Panc1 (cell line): ENCODE results near the gene PHF23. TPM values are rescaled to one million over a fixed set of nuclear protein-coding genes. Genes with fewer than 3 reads are reported as not detected.

Experiments used
- ATAC-seq: fragments of 200-7000 bp; cut with Tn5 transposase; 2 replicates; pipeline ENCODE4 v1.9.1; 2020; ENCODE audit warnings: mild to moderate bottlenecking, moderate library complexity
- BruUV-seq: library from RNA; stranded (reverse); fragments of 400-500 nt; replicated peaks from 2 replicates; lab custom pipeline; 2021; lab: Mats Ljungman, UMichigan
- CTCF ChIA-PET: fragments of 300-600 bp; sonication (Branson Sonifier 250); formaldehyde crosslinking; loops from one replicate; lab custom pipeline; 2022; ENCODE audit warnings: antibody characterized with exemption; lab: Charles Lee
- POLR2A ChIA-PET: fragments of 300-600 bp; sonication (Branson Sonifier 250); formaldehyde crosslinking; loops from one replicate; lab custom pipeline; 2022; ENCODE audit warnings: antibody characterized with exemption; lab: Charles Lee
- DNase-seq: peaks from one replicate; pipeline ENCODE4 v3.0.0-alpha.2; 2010; ENCODE audit warnings: low read depth, low spot score
- H3K27ac ChIP-seq: 2 replicates; pipeline ENCODE4 v1.5.1; 2011; ENCODE audit warnings: mild to moderate bottlenecking, low read length, inconsistent platforms
- H3K27me3 ChIP-seq: fragments of 200-500 bp; sonication (Bioruptor generic); 2 replicates; pipeline ENCODE4 v1.6.0; 2014; ENCODE audit warnings: low read length, inconsistent platforms; ENCODE audit not compliant: control insufficient read depth, insufficient read depth
- H3K36me3 ChIP-seq: fragments of 200-500 bp; sonication (Bioruptor generic); 2 replicates; pipeline ENCODE4 v1.5.1; 2014; ENCODE audit warnings: inconsistent platforms, mild to moderate bottlenecking, low read length, moderate library complexity; ENCODE audit not compliant: control insufficient read depth, insufficient read depth
- H3K4me1 ChIP-seq: 2 replicates; pipeline ENCODE4 v1.5.1; 2011; ENCODE audit warnings: inconsistent platforms, mild to moderate bottlenecking, low read length, moderate library complexity; ENCODE audit not compliant: control insufficient read depth, insufficient read depth
- H3K4me3 ChIP-seq, 2 experiments: 2 replicates each; pipeline ENCODE4 v1.5.1; 2011 to 2012; ENCODE audit warnings: low read depth in 2 of 2, low read length in 2 of 2, mild to moderate bottlenecking in 2 of 2, inconsistent platforms in 1 of 2, moderate library complexity in 1 of 2
- H3K9me3 ChIP-seq: fragments of 200-500 bp; sonication (Bioruptor generic); 2 replicates; pipeline ENCODE4 v1.5.1; 2014; ENCODE audit warnings: low read depth, mild to moderate bottlenecking, inconsistent platforms, low read length, moderate library complexity; ENCODE audit not compliant: control insufficient read depth, insufficient read depth
- CTCF ChIP-seq: fragments of 450-650 bp; IDR thresholded peaks from 2 replicates; pipeline ENCODE4 v1.5.1; 2017; ENCODE audit warnings: mild to moderate bottlenecking
- POLR2AphosphoS5 ChIP-seq: IDR thresholded peaks from 2 replicates; pipeline ENCODE4 v1.6.1; 2012; ENCODE audit warnings: mild to moderate bottlenecking, low read depth, low read length, moderate library complexity
- SIN3A ChIP-seq: IDR thresholded peaks from 2 replicates; pipeline ENCODE4 v1.6.1; 2012; ENCODE audit warnings: low read depth, mild to moderate bottlenecking, low read length, moderate library complexity, borderline replicate concordance; ENCODE audit not compliant: insufficient read depth
- TCF7L2 ChIP-seq: IDR thresholded peaks from 2 replicates; pipeline ENCODE4 v1.6.1; 2011; ENCODE audit warnings: mild to moderate bottlenecking, low read depth, low read length, inconsistent platforms
- in situ Hi-C: cut with HindIII; loops from 2 replicates; pipeline ENCODE4 v1.10.0; 2016; ENCODE audit warnings: low sequenced_read_pairs, low pct_unique_long_range_greater_than_20kb
- intact Hi-C: fragments of 100-400 bp; cut with micrococcal nuclease; formaldehyde crosslinking; loops from one replicate; pipeline ENCODE4 v1.10.0; 2022; ENCODE audit not compliant: unreplicated experiment
- total RNA-seq: library from RNA; stranded (reverse); gene quantifications from one replicate; pipeline ENCODE4 v1.2.1, GENCODE V29; 2021; ENCODE audit not compliant: unreplicated experiment
- TF ChIP-seq, protein P1 (sequence below), 2 experiments: IDR thresholded peaks; 2 replicates each; pipeline ENCODE4 v1.6.1; 2011 to 2012; ENCODE audit warnings: low read depth in 2 of 2, control low read depth in 1 of 2, low read length in 1 of 2, mild to moderate bottlenecking in 1 of 2, moderate library complexity in 1 of 2; ENCODE audit not compliant: insufficient read depth in 1 of 2

The PHF23 gene
- total RNA-seq, 1 experiment from 2014 or later: 69.3 TPM

DNA sequence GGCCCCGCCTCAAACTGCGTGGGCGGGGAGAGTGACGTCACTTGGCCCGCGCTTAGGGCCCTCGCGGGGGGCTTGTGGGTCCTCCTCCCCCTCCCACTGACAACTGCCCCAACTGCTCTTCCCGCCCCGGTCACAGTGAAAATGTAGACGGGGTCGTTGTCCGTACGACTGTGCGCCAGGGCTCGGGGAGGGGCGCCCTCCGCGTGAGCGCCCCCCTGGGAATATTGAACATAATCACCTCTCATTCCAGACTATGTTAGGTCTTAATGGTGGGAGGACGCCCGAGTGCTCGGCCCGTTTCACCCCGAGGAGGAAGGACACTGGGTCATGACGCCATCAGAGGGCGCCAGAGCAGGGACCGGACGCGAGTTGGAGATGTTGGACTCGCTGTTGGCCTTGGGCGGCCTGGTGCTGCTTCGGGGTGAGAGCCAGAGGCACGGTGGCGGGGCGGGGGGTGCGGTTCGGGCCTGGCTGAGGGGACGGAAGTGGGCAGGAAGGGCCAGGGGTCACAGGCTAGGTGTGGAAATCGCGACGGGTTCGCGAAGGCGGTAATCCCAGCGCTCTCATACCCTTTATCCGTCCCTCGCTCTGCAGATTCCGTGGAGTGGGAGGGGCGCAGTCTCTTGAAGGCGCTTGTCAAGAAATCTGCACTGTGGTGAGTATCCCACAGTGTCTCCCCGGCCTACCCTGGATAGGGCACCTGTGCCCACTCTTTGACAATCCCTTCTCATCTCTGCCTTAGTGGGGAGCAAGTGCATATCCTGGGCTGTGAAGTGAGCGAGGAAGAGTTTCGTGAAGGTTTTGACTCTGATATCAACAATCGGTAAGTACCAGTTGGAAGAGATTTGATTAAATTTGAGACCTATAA is 13.2 kb upstream of the PHF23 start, which contains the start of gene ELP5:
ELP5 (plus strand) TSS at position 40 of the 868 bp plus-strand sequence; CDS start at position 376, 336 bp downstream.
- in situ Hi-C loops: no loop called here
- CTCF ChIA-PET: no interaction called here
- H3K36me3 ChIP-seq: peaks cover 6% of the 10 kb centered on the region

GRCh38 chr17:7251661-7252175 is 12.5 kb upstream of the PHF23 start, which contains the start of gene CTDNEP1:
Gene CTDNEP1 (minus strand): TSS chr17:7251734. CDS start chr17:7251296, 438 bp downstream.
- Histone ChIP-seq H3K4me1 (peaks cover 16% of the 10 kb centered on the region), H3K27me3 (no peaks in the 10 kb centered on the region), H3K9me3 (no peaks in the 10 kb centered on the region), H3K27ac (peak within 1 kb of the TSS; percentile 92), H3K4me3 (peak within 1 kb of the TSS; percentile 72 to 80), H3K36me3 (peaks cover 7% of the 10 kb centered on the region)
- POLR2A ChIA-PET: no interaction called here
- peak; percentile 98 for ATAC-seq
- in situ Hi-C loops (no loop called here), intact Hi-C loops (no loop called here)
- no TSS peak for BruUV-seq
- TF ChIP-seq TCF7L2: no peak
- TF ChIP-seq SIN3A: 0 out of 2 replicates have a peak, but pooled peaks have one; percentile 16
- peak; percentile 97 for DNase-seq
- CTCF ChIA-PET: no interaction called here

More for the DNA sequence above, 13.2 kb upstream of the PHF23 start, which contains the start of gene ELP5:
- intact Hi-C loops: no loop called here
- H3K9me3 ChIP-seq: no peaks in the 10 kb centered on the region
- H3K27ac ChIP-seq: peak within 1 kb of the TSS; percentile 92
- BruUV-seq: no TSS peak
- peaks cover 16% of the 10 kb centered on the region for H3K4me1 ChIP-seq
- POLR2A ChIA-PET: no interaction called here
- ATAC-seq (peak; percentile 80), DNase-seq (no peak)
- TF ChIP-seq, protein P1, sequence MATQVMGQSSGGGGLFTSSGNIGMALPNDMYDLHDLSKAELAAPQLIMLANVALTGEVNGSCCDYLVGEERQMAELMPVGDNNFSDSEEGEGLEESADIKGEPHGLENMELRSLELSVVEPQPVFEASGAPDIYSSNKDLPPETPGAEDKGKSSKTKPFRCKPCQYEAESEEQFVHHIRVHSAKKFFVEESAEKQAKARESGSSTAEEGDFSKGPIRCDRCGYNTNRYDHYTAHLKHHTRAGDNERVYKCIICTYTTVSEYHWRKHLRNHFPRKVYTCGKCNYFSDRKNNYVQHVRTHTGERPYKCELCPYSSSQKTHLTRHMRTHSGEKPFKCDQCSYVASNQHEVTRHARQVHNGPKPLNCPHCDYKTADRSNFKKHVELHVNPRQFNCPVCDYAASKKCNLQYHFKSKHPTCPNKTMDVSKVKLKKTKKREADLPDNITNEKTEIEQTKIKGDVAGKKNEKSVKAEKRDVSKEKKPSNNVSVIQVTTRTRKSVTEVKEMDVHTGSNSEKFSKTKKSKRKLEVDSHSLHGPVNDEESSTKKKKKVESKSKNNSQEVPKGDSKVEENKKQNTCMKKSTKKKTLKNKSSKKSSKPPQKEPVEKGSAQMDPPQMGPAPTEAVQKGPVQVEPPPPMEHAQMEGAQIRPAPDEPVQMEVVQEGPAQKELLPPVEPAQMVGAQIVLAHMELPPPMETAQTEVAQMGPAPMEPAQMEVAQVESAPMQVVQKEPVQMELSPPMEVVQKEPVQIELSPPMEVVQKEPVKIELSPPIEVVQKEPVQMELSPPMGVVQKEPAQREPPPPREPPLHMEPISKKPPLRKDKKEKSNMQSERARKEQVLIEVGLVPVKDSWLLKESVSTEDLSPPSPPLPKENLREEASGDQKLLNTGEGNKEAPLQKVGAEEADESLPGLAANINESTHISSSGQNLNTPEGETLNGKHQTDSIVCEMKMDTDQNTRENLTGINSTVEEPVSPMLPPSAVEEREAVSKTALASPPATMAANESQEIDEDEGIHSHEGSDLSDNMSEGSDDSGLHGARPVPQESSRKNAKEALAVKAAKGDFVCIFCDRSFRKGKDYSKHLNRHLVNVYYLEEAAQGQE (IDR thresholded peaks at IDR 0.05; ENCODE audit: insufficient read depth in 1 of 2, low read depth in 2 of 2, low read length in 1 of 2): 0 out of 4 replicates have a peak, but pooled peaks of 1 of the 2 experiments have one; percentile 26
- TF ChIP-seq POLR2AphosphoS5: no peak
- TF ChIP-seq TCF7L2: no peak
- peak; percentile 65; the same call in 1 of the 2 replicates for TF ChIP-seq CTCF
- H3K27me3 ChIP-seq: no peaks in the 10 kb centered on the region
- H3K4me3 ChIP-seq: peak within 1 kb of the TSS; percentile 72 to 80
